AG09319 (cell line): ENCODE results near the gene CASZ1.

Experiments
- DNase-seq: peaks from one replicate; pipeline ENCODE4 v3.0.0-alpha.2; 2010; ENCODE audit warnings: low read depth; ENCODE audit errors: extremely low read depth
- CTCF ChIP-seq: IDR thresholded peaks from 2 replicates; pipeline ENCODE4 v1.5.1; 2011; ENCODE audit warnings: low read depth, mild to moderate bottlenecking, inconsistent platforms, low read length, moderate library complexity

CASZ1 gene

GRCh38 chr1:10768552-10768951, 27.9 kb downstream of the CASZ1 start:
- TF ChIP-seq CTCF, result no peak
- DNase-seq, result no peak

- DNase-seq, result no peak
- TF ChIP-seq CTCF, result no peak
Measured at GRCh38 chr1:10767282-10767681, 29.2 kb downstream of the CASZ1 start.

- no peak for TF ChIP-seq CTCF
- DNase-seq, result no peak
Measured at GRCh38 chr1:10765734-10766478, 30.5 kb downstream of the CASZ1 start.

DNA sequence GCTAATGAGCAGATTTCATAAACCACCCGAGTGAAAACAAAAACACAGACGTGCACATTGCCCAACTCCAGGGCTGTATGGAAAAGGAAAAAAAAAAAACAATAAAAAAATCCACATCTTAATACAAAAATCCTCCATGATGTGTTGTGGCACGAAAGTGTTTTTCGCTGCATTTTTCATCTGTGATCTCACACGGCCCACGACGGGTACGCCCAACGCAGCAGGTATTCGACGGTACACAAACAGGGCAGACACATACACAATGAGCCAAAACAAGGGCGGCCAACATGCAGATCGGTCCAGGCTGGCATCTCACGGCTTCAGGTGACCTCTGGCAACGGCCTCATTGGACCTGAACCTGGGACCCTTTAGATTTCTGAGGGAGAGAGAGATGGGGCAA, 31.1 kb downstream of the CASZ1 start:
- no peak for DNase-seq
- TF ChIP-seq CTCF, result no peak

GRCh38 chr1:10764296-10764798, 32.1 kb downstream of the CASZ1 start:
- no peak for TF ChIP-seq CTCF
- DNase-seq, result no peak

GRCh38 chr1:10762875-10763274, 33.6 kb downstream of the CASZ1 start:
- TF ChIP-seq CTCF, result no peak
- no peak for DNase-seq

DNA sequence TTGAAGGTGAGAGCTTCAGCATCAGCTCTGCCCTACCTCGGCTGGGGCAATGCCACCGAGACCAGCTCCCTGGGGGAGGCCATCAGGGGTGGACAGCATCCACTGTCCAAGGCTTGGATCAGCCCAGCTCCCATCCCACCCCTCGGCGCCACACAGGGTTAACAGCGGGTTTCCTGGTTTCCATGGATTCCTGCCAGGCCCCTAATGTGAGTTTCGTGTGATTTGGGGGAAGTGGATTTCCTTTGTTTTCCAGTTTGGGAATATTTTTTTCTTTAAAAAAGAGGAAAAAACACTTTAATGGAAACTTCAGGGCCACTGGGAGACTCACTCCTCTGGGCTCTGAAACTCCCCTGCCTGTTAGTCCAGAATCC, 34.3 kb downstream of the CASZ1 start:
- no peak for DNase-seq
- TF ChIP-seq CTCF, result no peak
